OCI-LY1 (cell line): ENCODE results near the gene GPR183.

Source experiments
- EZH2 ChIP-seq: fragments of 200-600 bp; sonication (generic), shearing (Covaris generic); IDR thresholded peaks from 2 replicates; pipeline ENCODE4 v1.8.0; 2017; ENCODE audit warnings: borderline replicate concordance, mixed run types, mild to moderate bottlenecking, antibody characterized with exemption, low read length, moderate library complexity, mixed read lengths
- TF ChIP-seq, protein P1 (sequence below): fragments of 200-600 bp; sonication (generic), shearing (Covaris generic); IDR thresholded peaks from 2 replicates; pipeline ENCODE4 v1.5.1; 2017; ENCODE audit warnings: mild to moderate bottlenecking, antibody characterized with exemption, low read length, moderate library complexity, mixed read lengths

DNA sequence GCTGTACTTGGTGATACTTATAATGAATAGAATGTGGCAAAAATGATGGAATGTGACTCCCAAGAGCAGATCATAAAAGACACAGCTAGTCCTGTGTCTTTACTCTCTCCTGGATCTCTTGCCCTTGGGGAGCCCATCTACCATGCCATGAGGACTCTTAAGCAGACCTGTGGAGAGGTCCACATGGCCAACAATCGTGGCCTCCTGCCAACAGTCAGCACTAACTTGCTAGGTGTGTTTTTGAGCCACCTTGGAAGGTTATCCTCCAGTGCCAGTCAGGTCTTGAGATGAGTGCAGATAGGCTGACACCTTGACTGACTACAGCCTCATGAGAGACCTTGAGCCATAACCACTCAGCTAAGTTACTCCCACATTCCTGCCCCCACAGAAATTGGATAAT, 22.3 kb upstream of the GPR183 start:
- TF ChIP-seq, protein P1, sequence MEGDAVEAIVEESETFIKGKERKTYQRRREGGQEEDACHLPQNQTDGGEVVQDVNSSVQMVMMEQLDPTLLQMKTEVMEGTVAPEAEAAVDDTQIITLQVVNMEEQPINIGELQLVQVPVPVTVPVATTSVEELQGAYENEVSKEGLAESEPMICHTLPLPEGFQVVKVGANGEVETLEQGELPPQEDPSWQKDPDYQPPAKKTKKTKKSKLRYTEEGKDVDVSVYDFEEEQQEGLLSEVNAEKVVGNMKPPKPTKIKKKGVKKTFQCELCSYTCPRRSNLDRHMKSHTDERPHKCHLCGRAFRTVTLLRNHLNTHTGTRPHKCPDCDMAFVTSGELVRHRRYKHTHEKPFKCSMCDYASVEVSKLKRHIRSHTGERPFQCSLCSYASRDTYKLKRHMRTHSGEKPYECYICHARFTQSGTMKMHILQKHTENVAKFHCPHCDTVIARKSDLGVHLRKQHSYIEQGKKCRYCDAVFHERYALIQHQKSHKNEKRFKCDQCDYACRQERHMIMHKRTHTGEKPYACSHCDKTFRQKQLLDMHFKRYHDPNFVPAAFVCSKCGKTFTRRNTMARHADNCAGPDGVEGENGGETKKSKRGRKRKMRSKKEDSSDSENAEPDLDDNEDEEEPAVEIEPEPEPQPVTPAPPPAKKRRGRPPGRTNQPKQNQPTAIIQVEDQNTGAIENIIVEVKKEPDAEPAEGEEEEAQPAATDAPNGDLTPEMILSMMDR: no peak
- TF ChIP-seq EZH2: no peak
